Stimulated activated CD4-positive, alpha-beta T cell treated with anti-CD3 and anti-CD28 coated beads, Interleukin-15, amount 100 ng/mL, for 48 hours (primary cell): Measurements from ENCODE around the gene OR2F1.

Experiments used
- DNase-seq, 2 donors: peaks; one replicate each; pipeline ENCODE4 v3.0.0-alpha.2; 2020; ENCODE audit warnings: low read depth in 2 of 2

Gene OR2F1

DNA sequence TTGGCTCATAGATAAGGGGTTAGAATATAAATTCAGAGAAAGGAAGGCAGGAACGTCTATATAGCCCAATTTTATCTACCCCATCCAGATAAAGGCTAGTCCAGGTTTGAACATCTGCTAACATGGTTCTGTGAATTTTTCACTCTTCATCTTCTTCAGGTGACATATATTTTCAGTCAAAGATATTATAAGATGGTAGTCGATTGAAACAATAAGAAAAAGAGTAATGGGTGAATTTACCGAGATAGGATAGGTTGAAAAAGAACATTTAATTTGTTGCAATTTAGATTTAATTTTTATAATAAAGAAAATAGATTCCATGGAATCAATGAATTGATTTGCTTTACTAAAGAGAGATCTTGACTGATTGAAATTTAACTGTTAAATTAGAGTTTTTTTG, at the start of gene OR2F1:
Gene OR2F1 (plus strand): TSS at position 301 of the 400 bp plus-strand sequence. CDS start 5,127 bp downstream, outside the sequence.
- DNase-seq, result no peak

- DNase-seq, result no peak
Measured at GRCh38 chr7:143905509-143905908, 49.1 kb upstream of the OR2F1 start.

DNA sequence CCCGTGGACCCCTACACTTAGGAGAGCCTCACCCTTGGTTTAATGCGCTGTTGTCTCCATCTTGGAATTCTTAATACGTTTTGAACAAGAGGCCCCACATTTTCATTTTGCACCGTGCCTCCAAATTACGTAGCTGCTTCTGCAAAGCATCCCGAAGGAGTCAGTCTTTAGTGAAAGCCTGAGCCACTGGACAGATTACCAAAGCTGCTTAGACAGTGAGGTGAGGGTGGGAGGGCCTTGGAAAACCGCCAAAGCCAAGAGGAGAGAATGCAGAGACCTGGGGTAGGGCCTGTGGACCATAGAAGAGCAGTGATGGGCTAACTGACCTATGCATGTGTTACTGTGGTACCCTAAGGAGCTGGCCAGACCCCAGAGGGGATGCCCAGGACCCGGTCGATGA, 48.5 kb upstream of the OR2F1 start:
- no peak for DNase-seq

- no peak for DNase-seq
Measured at GRCh38 chr7:143906895-143907294, 47.7 kb upstream of the OR2F1 start.

DNA sequence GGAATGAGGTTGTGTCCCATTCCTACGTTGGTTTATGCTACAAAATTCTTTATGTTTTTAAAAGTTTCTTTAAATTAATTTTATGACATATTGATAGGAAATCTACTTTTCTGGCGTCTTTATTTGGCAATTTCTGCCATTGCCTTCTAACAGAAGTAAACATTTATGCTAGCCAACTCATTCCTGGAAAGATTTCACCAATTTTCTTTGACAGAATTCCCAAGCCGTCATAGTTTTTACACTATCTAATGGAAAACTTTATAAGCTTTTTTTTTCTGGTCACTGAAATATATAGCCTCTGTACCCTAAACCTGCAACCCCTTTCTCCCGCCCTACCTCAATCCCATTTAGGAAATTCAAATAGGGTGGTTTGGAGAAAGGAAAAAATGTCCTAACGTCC, 46.5 kb upstream of the OR2F1 start:
- no peak for DNase-seq

DNA sequence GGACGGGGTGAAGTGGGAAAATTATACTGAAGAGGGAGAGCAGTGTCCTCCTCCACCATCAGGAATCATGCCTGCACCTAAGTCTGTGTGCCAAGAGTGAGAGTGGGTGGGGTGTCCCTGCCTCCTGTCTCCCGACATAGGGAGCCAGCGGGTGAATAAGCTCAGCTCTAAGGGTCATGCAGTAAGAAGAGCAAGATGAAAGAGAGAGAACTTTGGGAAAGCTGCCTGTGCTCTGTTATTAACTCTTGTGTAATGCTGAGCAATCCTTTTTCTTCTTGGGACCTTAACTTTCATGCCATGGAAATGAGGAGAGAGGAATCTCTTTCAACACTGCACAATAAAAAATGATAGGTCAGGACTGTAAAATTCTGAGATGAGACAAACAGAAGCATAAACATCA, 44.8 kb upstream of the OR2F1 start:
- DNase-seq, result no peak

GRCh38 chr7:143910473-143911248, 44.0 kb upstream of the OR2F1 start:
- DNase-seq, result no peak

- no peak for DNase-seq
Measured at GRCh38 chr7:143913945-143914615, 40.6 kb upstream of the OR2F1 start.

DNA sequence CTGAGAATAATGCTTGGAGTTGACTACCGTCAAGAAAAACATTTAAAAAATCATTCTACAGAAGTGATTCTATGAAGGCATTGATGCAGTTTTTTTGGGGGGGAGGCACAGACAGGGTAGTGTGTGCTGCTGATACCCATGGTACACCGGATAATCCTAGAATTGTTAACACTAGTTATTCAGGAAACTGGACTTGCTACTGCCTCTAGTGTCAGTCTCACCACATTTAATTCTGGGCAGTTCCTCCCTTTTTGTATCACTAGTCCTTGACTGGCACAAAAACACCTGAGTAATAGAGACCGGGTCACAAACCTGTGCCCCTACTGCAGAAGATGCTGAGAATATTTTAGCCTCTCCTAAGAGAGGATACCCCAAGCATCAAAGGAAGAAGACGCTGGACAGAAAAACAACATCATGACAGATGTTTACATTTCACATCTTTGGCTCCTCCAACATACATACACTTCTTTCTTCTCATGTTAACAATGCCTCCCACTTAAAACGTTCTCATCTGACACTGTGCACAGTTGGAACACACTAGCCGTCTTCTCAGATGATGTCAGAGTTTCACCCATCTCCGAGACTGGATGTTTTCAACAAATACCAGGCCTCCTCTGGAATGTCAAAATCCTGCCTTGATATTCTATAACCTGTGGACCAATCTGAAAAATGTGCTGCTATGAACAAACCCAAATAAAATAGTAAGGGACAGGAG, 39.5 kb upstream of the OR2F1 start:
- DNase-seq, result no peak

DNA sequence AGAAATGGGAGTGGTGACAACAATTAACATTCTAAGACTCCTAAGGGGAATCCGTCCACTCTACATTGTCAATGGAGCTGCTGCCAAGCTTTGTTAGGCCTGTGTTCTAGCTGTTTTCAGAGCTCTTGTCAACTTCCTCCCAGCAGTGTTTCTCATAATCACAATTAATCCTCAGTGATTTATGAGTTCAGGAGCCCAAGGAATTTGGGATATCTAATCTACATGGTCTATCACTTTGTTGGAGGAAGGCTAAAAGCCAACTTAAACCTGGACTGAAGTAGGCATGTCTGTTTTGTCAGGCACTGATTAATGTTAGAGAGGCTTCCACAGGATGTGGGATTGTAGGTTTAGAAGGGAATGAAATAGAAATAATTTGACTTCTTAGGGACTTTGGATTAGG, 29.8 kb upstream of the OR2F1 start:
- no peak for DNase-seq

DNA sequence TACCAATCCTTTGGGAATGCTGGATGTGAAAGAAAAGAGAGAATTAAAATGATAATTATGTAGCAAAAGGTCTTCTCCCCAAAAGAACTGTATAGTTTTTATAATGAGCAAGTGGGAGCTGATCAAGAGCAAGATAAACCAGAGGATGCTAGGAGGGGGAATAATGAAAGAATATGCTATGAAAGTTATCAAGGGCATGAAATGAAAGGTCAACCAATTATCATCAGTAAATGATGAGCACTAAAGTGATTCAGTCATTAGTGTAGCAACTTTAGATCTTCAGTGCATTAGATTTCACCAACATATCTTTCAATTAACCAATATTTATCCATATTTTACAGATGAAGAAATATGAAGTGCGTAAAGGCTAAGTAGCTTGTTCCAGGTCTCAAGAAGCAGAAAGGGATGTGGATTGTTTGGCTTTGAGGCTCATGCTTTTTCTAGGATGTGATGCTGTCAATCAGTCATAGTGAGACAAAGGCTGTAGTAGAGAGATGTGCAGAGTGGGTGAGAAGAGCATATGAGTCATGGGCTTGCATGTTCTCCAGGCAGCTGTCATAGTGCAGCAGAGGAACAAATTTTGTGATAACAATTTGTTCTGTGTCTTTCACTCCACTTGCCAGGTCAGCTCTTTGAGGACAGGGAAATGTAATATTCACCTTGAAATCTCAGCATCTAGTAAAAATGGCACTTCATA, 25.3 kb upstream of the OR2F1 start:
- no peak for DNase-seq

DNA sequence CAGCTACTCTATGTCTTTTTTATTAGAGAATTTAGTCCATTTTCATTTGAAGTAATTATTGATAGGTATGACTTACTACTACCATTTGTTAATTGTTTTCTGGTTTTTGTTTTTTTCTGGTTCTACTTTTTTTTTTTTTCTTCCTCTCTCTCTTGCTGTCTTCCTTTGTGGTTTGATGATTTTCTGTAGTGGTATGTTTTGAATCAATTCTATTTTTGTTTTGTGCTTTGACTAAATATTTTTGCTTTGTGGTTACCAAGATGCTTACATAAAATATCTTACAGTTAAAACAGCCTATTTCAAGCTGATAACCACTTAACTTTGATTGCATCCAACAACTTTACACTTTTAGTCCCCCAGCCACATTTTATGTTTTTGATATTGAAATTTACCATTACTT, 22.9 kb upstream of the OR2F1 start:
- no peak for DNase-seq

GRCh38 chr7:143934526-143935325, 19.9 kb upstream of the OR2F1 start, which contains the start of gene OR2F2:
Gene OR2F2, plus strand, starts transcription at chr7:143935233. Its CDS starts 0 bp downstream, at chr7:143935233.
- no peak for DNase-seq

GRCh38 chr7:143936087-143937009, 18.3 kb upstream of the OR2F1 start:
- no peak for DNase-seq

DNA sequence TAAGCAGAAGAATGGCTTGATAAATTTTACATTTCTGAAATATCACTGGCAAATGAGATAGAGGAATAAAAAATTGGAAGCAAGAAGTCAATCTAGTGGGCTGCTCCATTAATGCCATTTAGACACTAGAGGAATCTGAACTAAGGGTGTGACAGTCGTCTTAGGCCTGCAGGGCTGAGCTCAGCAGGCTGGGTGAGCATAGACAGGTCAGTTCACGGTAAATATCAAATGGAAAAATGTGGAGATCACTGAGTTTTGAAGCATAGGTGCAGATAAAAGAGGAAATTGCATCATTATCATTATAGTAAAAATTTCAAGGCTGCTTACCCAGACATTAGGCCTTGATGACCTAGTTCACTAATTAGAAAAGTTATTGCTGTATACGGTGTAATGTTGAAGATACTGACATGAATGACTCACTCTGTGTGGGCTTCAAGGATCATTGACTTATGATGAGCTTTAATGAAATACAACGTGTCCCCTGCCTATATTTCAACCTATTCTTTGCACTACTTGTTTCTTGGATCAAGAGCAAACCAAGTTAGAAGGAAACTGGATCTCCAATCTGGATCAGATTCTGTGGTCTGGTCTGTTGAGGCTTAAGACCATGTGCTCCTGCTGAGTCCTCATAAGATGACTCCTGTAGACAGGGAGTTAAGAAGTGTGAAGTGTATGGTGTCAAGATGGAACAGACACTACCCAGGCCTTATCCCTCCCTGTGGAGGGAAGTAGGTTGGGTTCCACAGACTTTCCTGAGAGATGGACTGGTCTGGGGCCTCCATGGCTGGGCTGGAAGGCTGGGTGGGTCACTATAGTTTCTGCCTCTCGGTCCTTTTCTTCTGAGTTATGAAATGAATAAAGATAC, 16.0 kb upstream of the OR2F1 start:
- DNase-seq, result no peak

- no peak for DNase-seq
Measured at GRCh38 chr7:143945423-143945822, 9.2 kb upstream of the OR2F1 start.

DNA sequence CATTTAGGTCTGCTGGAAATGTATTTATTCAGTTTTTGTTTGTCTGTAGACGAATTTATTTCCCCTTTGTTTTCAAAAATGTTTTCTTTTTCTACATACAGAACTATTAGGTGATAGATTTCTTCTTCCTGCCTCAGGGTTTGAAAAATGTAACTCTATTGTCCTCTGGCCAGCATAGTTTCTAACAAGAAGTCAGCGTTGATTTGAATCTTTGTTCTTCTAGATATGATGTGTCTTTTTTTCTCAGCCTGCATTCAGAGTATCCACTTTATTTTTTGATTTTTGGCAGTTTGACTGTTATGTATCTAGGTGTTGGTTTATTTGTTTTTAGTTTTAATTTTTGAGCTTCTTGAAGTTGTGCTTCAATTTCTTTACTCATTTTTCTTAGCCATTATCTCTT, 7.5 kb upstream of the OR2F1 start:
- DNase-seq, result no peak

- DNase-seq, result no peak
Measured at GRCh38 chr7:143948733-143949132, 5.9 kb upstream of the OR2F1 start.

GRCh38 chr7:143953421-143953820, 1.2 kb upstream of the OR2F1 start:
- no peak for DNase-seq
